HCT116 (cell line): ENCODE data around the gene MMAA. TPM values are rescaled to one million over a fixed set of nuclear protein-coding genes. Genes with fewer than 3 reads are reported as not detected.

Experiments
- ATAC-seq: fragments of 200-7000 bp; cut with Tn5 transposase; 2 replicates; pipeline ENCODE4 v1.9.1; 2020; ENCODE audit warnings: mild to moderate bottlenecking, moderate library complexity
- BruUV-seq: library from RNA; stranded (reverse); fragments of 400-500 nt; replicated peaks from 2 replicates; lab custom pipeline; 2021; lab: Mats Ljungman, UMichigan
- CTCF ChIA-PET: fragments of 300-600 bp; sonication (Branson Sonifier 250); formaldehyde crosslinking; loops from one replicate; lab custom pipeline; 2021; ENCODE audit warnings: antibody characterized with exemption; lab: Charles Lee
- POLR2A ChIA-PET: fragments of 300-600, 350-600 bp; sonication (Branson Sonifier 250); formaldehyde crosslinking; loops from one replicate; lab custom pipeline; 2021; ENCODE audit warnings: antibody characterized with exemption; lab: Charles Lee
- RAD21 ChIA-PET, 2 experiments: fragments of 300-600 bp; sonication (Branson Sonifier 250); formaldehyde crosslinking; loops; one replicate each; lab custom pipeline; 2023; ENCODE audit warnings: low total read pairs in 2 of 2; ENCODE audit not compliant: uncharacterized antibody in 2 of 2, unreplicated experiment in 2 of 2, low non-redundant PET in 1 of 2; lab: Charles Lee
- DNase-seq: peaks from one replicate; pipeline ENCODE4 v3.0.0-alpha.2; 2010; ENCODE audit warnings: low read depth, low spot score
- H2AFZ ChIP-seq: fragments of 200-600 bp; shearing (Covaris generic), sonication (generic); 2 replicates; pipeline ENCODE4 v1.6.1; 2017; ENCODE audit warnings: low read depth, mixed run types, mixed read lengths, antibody characterized with exemption, low read length; ENCODE audit not compliant: poor library complexity, severe bottlenecking
- H3K27ac ChIP-seq: 2 replicates; pipeline ENCODE4 v1.5.1; 2012; ENCODE audit warnings: low read depth, low read length
- H3K27me3 ChIP-seq: fragments of 200-600 bp; sonication (generic); 2 replicates; pipeline ENCODE4 v1.6.1; 2016; ENCODE audit warnings: mixed run types, low read length, mixed read lengths; ENCODE audit not compliant: insufficient read depth
- H3K36me3 ChIP-seq, 2 experiments: fragments of 200-500 bp in 1 of 2; fragments of 200-600 bp in 1 of 2; sonication (Bioruptor generic) in 1 of 2; sonication (generic) in 1 of 2; 2 replicates each; pipeline versions ENCODE4 v1.5.1 to v1.6.1; 2014 to 2016; ENCODE audit warnings: low read length in 2 of 2, inconsistent platforms in 1 of 2, mixed read lengths in 1 of 2, mixed run types in 1 of 2; ENCODE audit not compliant: insufficient read depth in 2 of 2, control insufficient read depth in 1 of 2
- H3K4me1 ChIP-seq, 2 experiments: fragments of 200-600 bp in 1 of 2; sonication (generic) in 1 of 2; 2 replicates each; pipeline versions ENCODE4 v1.5.1 to v1.6.1; 2012 to 2017; ENCODE audit warnings: low read length in 2 of 2, inconsistent platforms in 1 of 2, mild to moderate bottlenecking in 1 of 2, mixed read lengths in 1 of 2, mixed run types in 1 of 2, moderate library complexity in 1 of 2; ENCODE audit not compliant: insufficient read depth in 2 of 2, control insufficient read depth in 1 of 2
- H3K4me2 ChIP-seq: fragments of 200-600 bp; sonication (generic); 2 replicates; pipeline ENCODE4 v1.6.1; 2017; ENCODE audit warnings: mixed run types, low read length, mixed read lengths
- H3K4me3 ChIP-seq, 2 experiments: fragments of 200-600 bp in 1 of 2; sonication (generic) in 1 of 2; replicated peaks in 1 of 2; 2 replicates each; pipeline ENCODE4 v1.5.1; 2011 to 2016; ENCODE audit warnings: low read length in 2 of 2, control low read depth in 1 of 2, low read depth in 1 of 2, mild to moderate bottlenecking in 1 of 2, mixed read lengths in 1 of 2, mixed run types in 1 of 2
- H3K79me2 ChIP-seq: fragments of 200-600 bp; sonication (generic); 2 replicates; pipeline ENCODE4 v1.6.1; 2017; ENCODE audit warnings: mild to moderate bottlenecking, mixed run types, low read length, moderate library complexity, mixed read lengths; ENCODE audit not compliant: insufficient read depth
- H3K9ac ChIP-seq: fragments of 200-600 bp; sonication (generic); 2 replicates; pipeline ENCODE4 v1.6.1; 2016; ENCODE audit warnings: low read length, mixed read lengths
- H3K9me2 ChIP-seq: fragments of 200-600 bp; sonication (generic), shearing (Covaris generic); 2 replicates; pipeline ENCODE4 v1.6.1; 2017; ENCODE audit warnings: mixed run types, mild to moderate bottlenecking, moderate library complexity; ENCODE audit not compliant: insufficient read depth
- H3K9me3 ChIP-seq, 2 experiments: fragments of 200-500 bp in 1 of 2; fragments of 200-600 bp in 1 of 2; sonication (Bioruptor generic) in 1 of 2; sonication (generic) in 1 of 2; 2 replicates each; pipeline ENCODE4 v1.6.1; 2014 to 2017; ENCODE audit warnings: low read length in 2 of 2, mixed read lengths in 2 of 2, inconsistent platforms in 1 of 2, low read depth in 1 of 2, mild to moderate bottlenecking in 1 of 2, mixed run types in 1 of 2, moderate library complexity in 1 of 2; ENCODE audit not compliant: control insufficient read depth in 1 of 2, insufficient read depth in 1 of 2
- H4K20me1 ChIP-seq: fragments of 200-600 bp; sonication (generic), shearing (Covaris generic); 2 replicates; pipeline ENCODE4 v1.6.1; 2017; ENCODE audit warnings: mixed run types, mild to moderate bottlenecking, moderate library complexity; ENCODE audit not compliant: insufficient read depth
- ATF3 ChIP-seq: IDR thresholded peaks from 2 replicates; pipeline ENCODE4 v1.6.1; 2012
- CBX3 ChIP-seq: IDR thresholded peaks from 2 replicates; pipeline ENCODE4 v1.6.1; 2012; ENCODE audit warnings: low read depth
- CEBPB ChIP-seq: IDR thresholded peaks from 2 replicates; pipeline ENCODE4 v1.6.1; 2012; ENCODE audit warnings: low read depth
- CTCF ChIP-seq, 3 experiments: fragments of 200-600 bp in 1 of 3; sonication (generic) in 1 of 3; IDR thresholded peaks in 2 of 3; conservative IDR thresholded peaks in 1 of 3; 2 replicates each; pipeline ENCODE4 v1.5.1; 2012 to 2017; ENCODE audit warnings: low read depth in 2 of 3, low read length in 2 of 3, antibody characterized with exemption in 1 of 3, borderline replicate concordance in 1 of 3, control low read depth in 1 of 3, mild to moderate bottlenecking in 1 of 3, mixed read lengths in 1 of 3, mixed run types in 1 of 3, moderate library complexity in 1 of 3; ENCODE audit not compliant: insufficient read depth in 1 of 3
- EGR1 ChIP-seq: IDR thresholded peaks from 2 replicates; pipeline ENCODE4 v1.6.1; 2012; ENCODE audit warnings: low read depth
- ELF1 ChIP-seq: IDR thresholded peaks from 2 replicates; pipeline ENCODE4 v1.6.1; 2012; ENCODE audit warnings: low read depth, borderline replicate concordance
- EZH2 ChIP-seq: fragments of 200-600 bp; sonication (generic); IDR thresholded peaks from 2 replicates; pipeline ENCODE4 v1.6.1; 2017; ENCODE audit warnings: antibody characterized with exemption, mixed run types
- EZH2phosphoT487 ChIP-seq: fragments of 200-600 bp; IDR thresholded peaks from 2 replicates; pipeline ENCODE4 v1.6.1; 2018; ENCODE audit warnings: antibody characterized with exemption, borderline replicate concordance
- MAX ChIP-seq: IDR thresholded peaks from 2 replicates; pipeline ENCODE4 v1.6.1; 2012
- POLR2A ChIP-seq: IDR thresholded peaks from 2 replicates; pipeline ENCODE4 v1.7.0; 2011; ENCODE audit warnings: borderline replicate concordance; ENCODE audit not compliant: insufficient read depth, insufficient read length; ENCODE audit errors: extremely low read depth
- POLR2AphosphoS5 ChIP-seq: IDR thresholded peaks from 2 replicates; pipeline ENCODE4 v1.6.1; 2011; ENCODE audit warnings: mild to moderate bottlenecking, low read depth, low read length, moderate library complexity
- REST ChIP-seq: IDR thresholded peaks from 2 replicates; pipeline ENCODE4 v1.6.1; 2012; ENCODE audit warnings: low read depth
- SIN3A ChIP-seq: IDR thresholded peaks from 2 replicates; pipeline ENCODE4 v1.6.1; 2012; ENCODE audit warnings: low read depth
- SP1 ChIP-seq: IDR thresholded peaks from 2 replicates; pipeline ENCODE4 v1.6.1; 2012; ENCODE audit warnings: low read depth
- SRF ChIP-seq: IDR thresholded peaks from 2 replicates; pipeline ENCODE4 v1.6.1; 2012; ENCODE audit warnings: low read depth
- TCF7L2 ChIP-seq: IDR thresholded peaks from 2 replicates; pipeline ENCODE4 v1.7.0; 2011; ENCODE audit warnings: borderline replicate concordance, inconsistent platforms; ENCODE audit not compliant: insufficient read depth, insufficient read length; ENCODE audit errors: extremely low read depth
- ZBTB33 ChIP-seq: IDR thresholded peaks from 2 replicates; pipeline ENCODE4 v1.6.1; 2011; ENCODE audit warnings: mild to moderate bottlenecking, low read length, moderate library complexity; ENCODE audit not compliant: insufficient replicate concordance; ENCODE audit errors: extremely low read depth
- ZFX ChIP-seq: fragments of 450-650 bp; IDR thresholded peaks from 2 replicates; pipeline ENCODE4 v1.6.1; 2017
- intact Hi-C: fragments of 100-400 bp; cut with micrococcal nuclease; formaldehyde crosslinking; loops from 2 replicates; pipeline ENCODE4 v1.10.0; 2022
- total RNA-seq: library from RNA; stranded (reverse); gene quantifications from one replicate; pipeline ENCODE4 v1.2.1, GENCODE V29; 2021; ENCODE audit not compliant: unreplicated experiment

The MMAA gene
- total RNA-seq, 1 experiment from 2014 or later: 3.6 TPM

GRCh38 chr4:145690610-145691009, 71.4 kb downstream of the MMAA start:
- H3K4me1 ChIP-seq: no peaks in the 10 kb centered on the region
- BruUV-seq: no TSS peak
- no peak overlapping the region for H3K4me3 ChIP-seq
- H3K36me3 ChIP-seq: no peaks in the 10 kb centered on the region
- no peaks in the 10 kb centered on the region for H3K79me2 ChIP-seq
- POLR2A ChIA-PET: no interaction called here
- H3K9me3 ChIP-seq: no peaks in the 10 kb centered on the region
- RAD21 ChIA-PET: no interaction called here
- intact Hi-C loops: no loop called here
- H4K20me1 ChIP-seq: no peaks in the 10 kb centered on the region
- H3K9ac ChIP-seq: no peak overlapping the region
- ATAC-seq (no peak), DNase-seq (no peak)
- H3K27me3 ChIP-seq: no peaks in the 10 kb centered on the region
- no peak for TF ChIP-seq CBX3
- TF ChIP-seq SRF: no peak
- no peak for TF ChIP-seq ELF1
- no peak for TF ChIP-seq SP1
- no peak for TF ChIP-seq ZFX
- TF ChIP-seq POLR2AphosphoS5: no peak
- TF ChIP-seq EZH2: no peak
- TF ChIP-seq CTCF (IDR thresholded peaks at IDR 0.05 in 2 of 3, conservative IDR thresholded peaks at IDR 0.05 in 1 of 3; ENCODE audit: borderline replicate concordance in 1 of 3, insufficient read depth in 1 of 3, low read depth in 2 of 3, low read length in 2 of 3): no peak
- no peak for TF ChIP-seq MAX
- TF ChIP-seq POLR2A: no peak
- no peak for TF ChIP-seq ZBTB33
- TF ChIP-seq EZH2phosphoT487: no peak
- no peak for TF ChIP-seq SIN3A
- no peak for TF ChIP-seq REST
- TF ChIP-seq ATF3: no peak
- TF ChIP-seq EGR1: no peak
- no peak for TF ChIP-seq CEBPB
- no peak for TF ChIP-seq TCF7L2
- CTCF ChIA-PET: no interaction called here
- H2AFZ ChIP-seq: no peak overlapping the region
- H3K9me2 ChIP-seq: no peaks in the 10 kb centered on the region
- no peak overlapping the region for H3K4me2 ChIP-seq
- H3K27ac ChIP-seq: no peak overlapping the region
